Pons (tissue), 1 donor: ENCODE results near the gene CDK2.
"Not testable (repeated sequence)": the region's sequence is repeated elsewhere in the genome, so short reads cannot be mapped to it uniquely, and the experiment has no call there.

Experiments
- DNase-seq: peaks from one replicate; pipeline ENCODE4 v3.0.0-alpha.2; 2016; ENCODE audit warnings: low spot score

CDK2 gene

DNA sequence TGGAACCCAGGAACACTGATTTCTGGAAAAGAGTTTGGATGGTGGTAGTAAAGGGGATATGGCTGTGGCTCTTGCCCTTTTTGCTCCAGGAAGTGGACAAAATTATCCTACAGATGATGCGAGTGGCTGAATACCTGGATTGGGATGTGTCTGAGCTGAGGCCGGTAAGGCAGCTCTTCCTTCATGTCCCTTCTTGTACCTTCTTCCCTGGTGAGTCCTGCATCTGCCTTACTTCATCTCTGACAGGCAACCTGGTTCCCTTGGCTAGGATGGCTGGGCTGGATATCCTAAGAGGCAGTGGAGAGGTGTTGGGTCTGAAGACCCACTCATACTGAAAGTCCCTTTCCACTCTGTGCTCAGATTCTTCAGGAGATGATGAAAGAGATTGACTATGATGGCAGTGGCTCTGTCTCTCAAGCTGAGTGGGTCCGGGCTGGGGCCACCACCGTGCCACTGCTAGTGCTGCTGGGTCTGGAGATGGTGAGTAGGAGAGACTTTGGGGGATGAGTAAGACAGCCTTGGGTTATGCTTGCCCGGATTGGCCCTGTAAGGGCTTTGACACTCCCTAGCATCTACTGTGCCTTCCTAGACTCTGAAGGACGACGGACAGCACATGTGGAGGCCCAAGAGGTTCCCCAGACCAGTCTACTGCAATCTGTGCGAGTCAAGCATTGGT is 27.7 kb upstream of the CDK2 start:
- no peak for DNase-seq

DNA sequence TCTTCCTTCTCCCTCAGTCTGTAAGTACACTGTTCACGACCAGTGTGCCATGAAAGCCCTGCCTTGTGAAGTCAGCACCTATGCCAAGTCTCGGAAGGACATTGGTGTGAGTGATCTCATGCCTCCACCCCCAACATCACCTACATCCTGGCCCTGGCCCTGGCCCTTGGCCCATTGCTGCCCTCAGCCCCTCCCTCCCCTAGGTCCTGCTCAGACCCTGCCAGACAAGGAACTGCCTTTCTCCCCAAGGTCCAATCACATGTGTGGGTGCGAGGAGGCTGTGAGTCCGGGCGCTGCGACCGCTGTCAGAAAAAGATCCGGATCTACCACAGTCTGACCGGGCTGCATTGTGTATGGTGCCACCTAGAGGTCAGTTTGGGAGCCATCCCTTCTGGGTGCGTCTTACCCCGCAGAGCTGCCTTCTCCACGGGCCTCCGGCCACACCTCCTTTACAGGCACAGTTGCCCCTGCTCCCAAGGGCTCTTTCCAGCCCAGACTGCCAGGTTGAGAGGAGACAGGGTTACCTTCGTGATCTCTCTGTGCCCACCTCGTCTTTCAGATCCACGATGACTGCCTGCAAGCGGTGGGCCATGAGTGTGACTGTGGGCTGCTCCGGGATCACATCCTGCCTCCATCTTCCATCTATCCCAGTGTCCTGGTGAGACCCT is 26.4 kb upstream of the CDK2 start:
- DNase-seq, result peak; percentile 88

- DNase-seq, result no peak
Observed at GRCh38 chr12:55942055-55942454, 24.6 kb upstream of the CDK2 start.

- DNase-seq, result no peak
Observed at GRCh38 chr12:55942577-55943136, 24.0 kb upstream of the CDK2 start.

DNA sequence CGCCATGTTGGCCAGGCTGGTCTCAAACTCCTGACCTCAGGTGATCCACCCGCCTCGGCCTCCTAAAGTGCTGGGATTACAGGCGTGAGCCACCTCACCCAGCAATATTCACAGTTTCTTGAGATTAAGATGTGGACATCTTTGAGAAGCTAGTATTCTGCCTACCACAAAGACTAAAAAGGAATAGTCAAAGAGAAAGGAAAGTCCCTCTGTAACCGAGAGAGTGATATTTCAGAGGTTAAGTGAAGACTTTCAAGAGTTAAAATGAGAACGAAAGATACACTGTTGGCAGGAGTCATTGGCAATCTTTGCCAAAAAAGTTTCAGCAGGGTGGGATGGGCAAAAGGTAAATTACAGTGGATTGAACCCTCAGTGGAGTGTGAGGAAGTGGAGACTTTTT is 20.1 kb upstream of the CDK2 start:
- DNase-seq, result no peak

GRCh38 chr12:55955344-55955743 is 11.3 kb upstream of the CDK2 start:
- no peak for DNase-seq

GRCh38 chr12:55955800-55956508 is 10.7 kb upstream of the CDK2 start:
- DNase-seq, result no peak

DNA sequence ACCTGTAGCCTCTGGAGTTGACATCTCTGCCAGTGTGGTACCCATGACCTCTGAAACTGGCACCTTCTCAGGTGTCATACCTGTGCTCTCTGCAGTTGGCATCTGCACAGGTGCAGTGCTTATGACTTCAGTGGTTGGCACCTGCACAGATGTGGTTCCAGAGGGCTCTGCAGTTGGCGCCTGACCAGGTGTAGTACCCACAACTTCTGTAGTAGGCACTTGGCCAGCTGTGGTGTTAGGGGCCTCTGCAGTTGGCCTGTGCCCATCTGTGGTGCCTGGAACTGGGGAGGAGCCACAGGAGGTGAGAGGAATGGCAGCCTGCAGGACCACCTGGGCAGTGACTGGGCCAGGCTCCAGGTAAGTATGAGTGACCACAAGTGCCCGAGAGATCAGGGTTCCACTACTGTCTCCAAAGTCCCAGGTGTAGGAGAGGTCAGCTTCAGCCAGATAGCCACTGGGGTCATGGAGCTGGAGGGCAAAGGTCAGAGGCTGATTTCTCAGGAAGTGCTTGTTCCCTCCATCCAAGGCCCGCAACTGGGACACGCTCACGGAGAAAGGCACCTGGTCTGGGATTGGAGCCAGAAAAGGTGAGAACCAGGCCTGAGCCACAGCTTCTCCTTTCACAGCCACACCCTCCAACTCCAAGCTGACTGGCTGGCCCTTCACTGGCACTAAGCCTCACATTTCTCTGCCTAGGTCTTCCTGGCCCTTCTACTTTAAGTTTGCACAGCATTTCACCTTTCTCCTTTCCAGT is 9.3 kb upstream of the CDK2 start:
- no peak for DNase-seq

GRCh38 chr12:55963760-55964159 is 2.9 kb upstream of the CDK2 start:
- DNase-seq, result no peak

DNA sequence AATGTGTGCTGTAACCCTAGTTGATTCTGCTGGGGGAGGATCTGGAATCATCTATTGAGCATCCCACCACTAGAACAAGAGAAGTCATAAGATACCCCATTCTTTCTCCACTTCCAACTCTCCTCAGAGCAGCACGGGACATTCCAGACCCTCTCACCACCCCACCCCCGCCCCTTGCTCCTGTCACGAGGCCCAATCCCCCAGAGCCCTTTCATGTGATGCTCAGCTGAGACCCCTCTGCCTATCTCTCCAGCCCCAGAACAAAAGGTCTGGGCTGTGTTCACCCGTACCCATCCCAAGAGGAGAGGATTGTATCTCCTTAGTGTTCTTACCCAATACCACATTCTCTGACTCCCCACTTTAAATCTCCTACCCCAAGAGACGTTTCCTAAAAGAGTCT is 1.4 kb upstream of the CDK2 start:
- no peak for DNase-seq

- no peak for DNase-seq
Observed at GRCh38 chr12:55965941-55966407, 656 bp upstream of the CDK2 start, which contains the start of gene PMEL. PMEL (minus strand) TSS chr12:55966042; CDS start chr12:55966011, 31 bp downstream.

DNA sequence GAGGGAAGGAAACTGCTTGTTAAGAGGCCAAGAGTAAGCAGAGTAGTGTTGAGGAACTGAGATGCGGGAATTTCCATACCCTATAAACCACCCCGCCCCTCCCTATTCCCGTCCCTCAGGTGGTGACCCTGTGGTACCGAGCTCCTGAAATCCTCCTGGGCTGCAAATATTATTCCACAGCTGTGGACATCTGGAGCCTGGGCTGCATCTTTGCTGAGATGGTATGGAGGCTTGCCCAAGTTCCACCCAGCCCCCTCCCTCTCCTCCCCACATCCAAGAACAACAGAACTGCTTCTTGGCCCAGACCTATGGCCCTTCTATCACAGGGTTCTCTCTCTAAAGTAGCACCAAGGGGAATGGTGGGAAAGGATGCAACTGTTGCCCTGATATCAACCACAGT is 2.7 kb downstream of the CDK2 start:
- no peak for DNase-seq

GRCh38 chr12:55970775-55971174 is 4.1 kb downstream of the CDK2 start:
- no peak for DNase-seq

DNA sequence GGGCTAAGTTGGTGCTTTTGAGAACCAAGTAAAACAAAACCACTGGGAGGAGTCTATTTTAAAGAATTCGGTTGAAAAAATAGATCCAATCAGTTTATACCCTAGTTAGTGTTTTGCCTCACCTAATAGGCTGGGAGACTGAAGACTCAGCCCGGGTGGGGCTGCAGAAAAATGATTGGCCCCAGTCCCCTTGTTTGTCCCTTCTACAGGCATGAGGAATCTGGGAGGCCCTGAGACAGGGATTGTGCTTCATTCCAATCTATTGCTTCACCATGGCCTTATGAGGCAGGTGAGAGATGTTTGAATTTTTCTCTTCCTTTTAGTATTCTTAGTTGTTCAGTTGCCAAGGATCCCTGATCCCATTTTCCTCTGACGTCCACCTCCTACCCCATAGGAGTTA is 5.4 kb downstream of the CDK2 start:
- DNase-seq, result peak; percentile 22

DNA sequence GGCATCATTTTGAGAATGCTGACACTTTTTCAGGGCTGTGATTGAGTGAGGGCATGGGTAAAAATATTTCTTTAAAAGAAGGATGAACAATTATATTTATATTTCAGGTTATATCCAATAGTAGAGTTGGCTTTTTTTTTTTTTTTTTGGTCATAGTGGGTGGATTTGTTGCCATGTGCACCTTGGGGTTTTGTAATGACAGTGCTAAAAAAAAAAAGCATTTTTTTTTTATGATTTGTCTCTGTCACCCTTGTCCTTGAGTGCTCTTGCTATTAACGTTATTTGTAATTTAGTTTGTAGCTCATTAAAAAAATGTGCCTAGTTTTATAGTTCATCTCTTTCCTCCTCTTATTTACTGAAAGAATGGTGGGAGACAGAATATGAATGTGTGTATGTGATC is 5.8 kb downstream of the CDK2 start:
- no peak for DNase-seq

DNA sequence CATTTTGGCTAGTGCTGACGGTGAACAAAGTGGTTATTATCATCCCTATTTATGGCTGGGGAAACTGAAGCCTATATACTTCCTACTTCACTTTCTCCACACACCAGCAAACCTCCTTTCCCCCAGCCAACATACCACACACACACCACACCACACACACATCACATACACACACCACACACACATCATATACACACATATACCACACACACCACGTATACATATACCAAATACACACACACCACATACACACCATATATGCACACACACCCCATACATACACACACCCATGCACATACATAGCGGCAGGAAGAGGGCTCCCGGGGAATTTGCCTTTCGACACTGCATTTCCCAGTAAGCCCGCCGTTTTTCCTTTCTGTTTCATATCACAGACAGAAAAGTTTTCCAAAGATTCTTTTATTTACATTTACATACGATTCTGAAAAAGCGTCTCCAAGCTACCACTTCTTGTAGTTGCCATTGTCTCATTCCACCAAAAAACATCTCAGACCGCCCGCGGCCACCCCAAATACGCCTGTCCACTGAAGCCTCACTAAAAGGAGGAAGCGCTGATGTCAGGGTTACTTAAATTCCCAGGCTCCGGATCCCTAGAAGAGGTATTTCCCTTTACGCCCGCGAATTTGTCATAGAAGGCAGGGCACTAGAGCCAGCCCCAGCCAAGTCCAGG is 6.4 kb downstream of the CDK2 start:
- no peak for DNase-seq

GRCh38 chr12:55973599-55974307 is 7.1 kb downstream of the CDK2 start, which contains the start of gene RAB5B:
RAB5B (plus strand) TSS chr12:55974078; CDS start chr12:55986961, 12,883 bp downstream.
- DNase-seq, result peak; percentile 100

DNA sequence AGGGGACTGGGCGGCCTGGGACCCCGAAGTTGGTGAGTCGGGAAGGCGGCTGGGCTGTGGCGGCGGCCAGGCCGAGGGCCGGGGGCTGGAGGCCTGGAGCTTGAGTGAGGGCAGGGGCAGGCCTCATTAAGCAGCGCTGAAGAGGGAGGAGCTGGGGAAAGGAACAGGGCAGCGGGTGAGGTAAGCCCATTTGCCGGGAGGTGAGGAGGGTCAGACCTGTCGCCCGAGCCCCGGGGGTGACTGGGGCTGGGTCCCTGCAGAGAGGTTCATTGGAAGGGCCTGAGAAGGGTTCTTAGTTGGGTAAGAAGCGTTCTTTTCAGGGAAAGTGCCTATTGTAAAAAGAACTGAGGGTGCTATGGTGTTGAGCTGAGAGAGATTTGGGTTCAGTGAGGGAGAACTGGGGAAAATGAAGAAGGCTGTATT is 7.7 kb downstream of the CDK2 start:
- peak; percentile 34 for DNase-seq

GRCh38 chr12:55978393-55978792 is 11.8 kb downstream of the CDK2 start:
- DNase-seq, result no peak

DNA sequence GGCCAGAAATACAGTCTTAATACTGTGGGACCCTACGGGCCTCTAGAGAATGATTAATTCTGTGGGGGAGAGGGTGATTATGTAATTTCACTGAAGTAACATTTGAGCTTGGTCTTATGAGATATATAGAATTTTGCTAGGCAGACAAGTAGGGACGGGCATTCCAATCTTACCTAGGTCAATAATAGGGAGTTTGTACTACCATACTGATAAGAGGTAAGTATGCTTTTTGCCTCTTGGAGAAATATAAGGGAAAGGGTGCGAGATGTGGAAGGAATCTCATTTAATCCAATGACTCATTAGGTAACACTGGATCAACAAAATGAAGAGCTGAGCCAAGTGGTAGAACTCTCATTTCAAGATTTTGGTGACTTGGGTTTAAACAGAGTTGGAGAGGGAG is 12.4 kb downstream of the CDK2 start:
- DNase-seq, result no peak

GRCh38 chr12:55981882-55982281 is 15.3 kb downstream of the CDK2 start:
- not testable (repeated sequence) for DNase-seq
